KOPT-K1 (cell line): Measurements from ENCODE around the gene KRT81.
"Not testable (repeated sequence)": the region's sequence is repeated elsewhere in the genome, so short reads cannot be mapped to it uniquely, and the experiment has no call there.

Experiments used
- H3K27ac ChIP-seq: fragments of 200-600 bp; sonication (generic); 2 replicates; pipeline ENCODE4 v1.5.1; 2016; ENCODE audit warnings: antibody characterized with exemption, mild to moderate bottlenecking, low read depth, low read length; ENCODE audit not compliant: poor library complexity, severe bottlenecking
- H3K36me3 ChIP-seq: fragments of 200-600 bp; sonication (generic); 2 replicates; pipeline ENCODE4 v1.5.1; 2017; ENCODE audit warnings: antibody characterized with exemption, mild to moderate bottlenecking, low read length, moderate library complexity; ENCODE audit not compliant: insufficient read depth
- H3K9me3 ChIP-seq: fragments of 200-600 bp; sonication (generic); 2 replicates; pipeline ENCODE4 v1.5.1; 2017; ENCODE audit warnings: antibody characterized with exemption, low read length, mild to moderate bottlenecking; ENCODE audit not compliant: insufficient read depth, poor library complexity, severe bottlenecking

KRT81 gene

DNA sequence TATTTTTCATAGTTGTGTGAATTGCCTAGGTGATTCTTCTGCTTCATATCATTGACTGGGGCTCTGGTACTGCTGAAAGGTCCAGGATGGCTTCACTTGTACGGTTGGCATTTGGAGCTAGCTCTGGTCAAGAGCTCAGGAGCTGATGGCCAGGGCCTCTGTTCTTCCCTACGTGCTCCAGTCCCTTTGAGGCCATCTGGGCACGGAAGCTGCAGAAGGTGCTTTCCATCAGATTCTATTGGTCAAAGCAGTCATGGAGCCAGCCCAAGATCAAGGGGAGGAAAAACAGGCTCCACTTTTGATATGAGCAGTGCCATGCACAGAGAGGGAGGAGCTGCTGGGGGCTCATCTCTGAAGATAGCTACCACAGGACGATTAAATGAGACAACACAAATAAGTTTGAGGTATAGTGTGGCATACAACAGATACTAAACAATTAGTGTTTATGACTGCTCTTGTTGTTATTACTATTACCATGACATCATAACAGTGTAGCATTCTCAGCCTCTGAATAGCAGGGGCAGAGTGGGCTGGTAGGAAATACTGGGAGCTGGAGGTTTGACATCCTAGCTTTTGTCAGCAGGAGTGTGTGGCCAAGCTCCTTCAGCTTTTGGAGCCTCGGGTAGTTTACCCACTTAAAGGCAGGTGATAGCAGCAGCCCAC is 19.4 kb upstream of the KRT81 start:
- no peak overlapping the region for H3K27ac ChIP-seq
- no peaks in the 10 kb centered on the region for H3K9me3 ChIP-seq
- H3K36me3 ChIP-seq, result no peaks in the 10 kb centered on the region

DNA sequence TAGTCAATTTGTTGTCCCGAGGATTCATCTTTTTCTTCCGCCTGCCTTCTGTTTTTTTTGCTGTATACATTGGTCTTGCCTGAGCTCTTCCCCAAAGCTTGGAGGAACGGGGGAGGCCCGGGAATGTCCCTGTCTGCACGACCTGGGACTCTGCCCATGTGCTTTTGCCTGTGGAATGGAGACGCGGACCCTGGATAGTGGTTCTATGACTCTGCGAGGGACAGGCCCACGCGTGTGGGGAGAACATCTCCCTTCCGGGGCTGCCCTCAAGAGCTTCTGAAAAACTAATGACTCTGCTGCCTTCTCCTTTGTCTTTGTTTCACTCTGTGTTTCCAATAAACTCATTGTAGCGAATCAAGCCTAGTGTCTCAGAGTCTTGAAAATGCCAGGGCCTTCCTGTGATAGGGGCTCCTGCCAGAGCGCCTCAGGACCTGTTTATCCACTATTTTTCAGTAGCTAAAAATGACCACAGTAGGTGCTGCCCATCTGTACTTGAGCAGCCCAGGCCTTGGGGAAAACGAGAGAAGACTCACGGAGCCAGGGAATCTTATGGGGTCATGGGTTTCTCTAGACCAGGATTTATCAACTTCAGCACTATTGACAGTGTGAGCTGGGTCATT is 17.6 kb upstream of the KRT81 start:
- Histone ChIP-seq H3K9me3 (no peaks in the 10 kb centered on the region), H3K27ac (no peak overlapping the region), H3K36me3 (no peaks in the 10 kb centered on the region)

GRCh38 chr12:52307836-52308805 is 16.8 kb upstream of the KRT81 start:
- Histone ChIP-seq H3K36me3 (no peaks in the 10 kb centered on the region), H3K27ac (no peak overlapping the region), H3K9me3 (no peaks in the 10 kb centered on the region)

GRCh38 chr12:52306731-52307130 is 15.4 kb upstream of the KRT81 start:
- H3K27ac ChIP-seq, result no peak overlapping the region
- H3K9me3 ChIP-seq, result no peaks in the 10 kb centered on the region
- no peaks in the 10 kb centered on the region for H3K36me3 ChIP-seq

GRCh38 chr12:52305921-52306705 is 14.8 kb upstream of the KRT81 start:
- H3K27ac ChIP-seq, result no peak overlapping the region
- H3K36me3 ChIP-seq, result no peaks in the 10 kb centered on the region
- no peaks in the 10 kb centered on the region for H3K9me3 ChIP-seq

DNA sequence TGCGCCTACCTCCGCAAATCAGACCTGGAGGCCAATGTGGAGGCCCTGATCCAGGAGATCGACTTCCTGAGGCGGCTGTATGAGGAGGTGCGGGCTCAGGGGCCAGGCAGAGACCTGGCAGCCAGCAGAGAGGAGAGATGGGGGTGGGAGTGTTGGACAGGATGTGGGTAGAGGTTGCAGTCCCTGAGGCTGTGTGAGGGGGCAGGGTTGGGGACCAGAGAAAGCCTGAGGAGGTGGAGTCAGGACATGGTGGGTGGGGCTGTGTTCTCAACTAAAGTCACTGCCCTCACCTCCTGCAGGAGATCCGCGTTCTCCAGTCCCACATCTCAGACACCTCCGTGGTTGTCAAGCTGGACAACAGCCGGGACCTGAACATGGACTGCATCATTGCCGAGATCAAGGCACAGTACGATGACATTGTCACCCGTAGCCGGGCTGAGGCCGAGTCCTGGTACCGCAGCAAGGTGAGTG is 13.6 kb upstream of the KRT81 start:
- H3K9me3 ChIP-seq, H3K36me3 ChIP-seq, H3K27ac ChIP-seq: not testable (repeated sequence)

DNA sequence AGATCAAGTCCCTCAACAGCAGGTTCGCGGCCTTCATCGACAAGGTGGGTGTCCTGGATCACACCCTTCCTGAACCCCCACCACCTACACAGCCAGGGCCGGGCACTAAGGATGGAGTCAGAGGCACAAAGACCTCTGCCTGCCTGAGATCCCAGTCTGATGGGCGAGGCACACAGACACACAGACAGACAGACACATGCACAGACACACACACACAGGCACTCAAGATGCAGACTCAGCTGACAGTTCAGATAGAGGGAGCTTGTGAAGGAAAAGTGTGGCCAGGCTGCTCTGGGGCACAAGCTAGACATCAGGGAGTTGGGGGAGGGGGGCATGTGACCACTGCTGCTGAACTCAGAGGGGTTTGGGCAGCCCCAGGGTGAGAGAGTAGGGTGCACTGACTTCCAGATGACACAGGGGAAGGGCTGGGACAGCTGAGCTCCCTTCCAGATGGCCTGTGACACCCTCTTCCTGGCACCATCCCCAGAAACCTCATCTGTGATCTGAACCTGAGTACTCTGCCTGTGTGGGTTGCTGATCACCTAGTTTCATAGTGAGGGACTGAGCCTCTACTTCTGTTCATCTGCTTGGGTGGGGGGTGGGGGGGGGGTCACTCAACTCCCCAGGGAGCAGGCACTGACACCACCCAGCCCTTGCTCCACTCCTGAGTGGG is 11.0 kb upstream of the KRT81 start:
- H3K27ac ChIP-seq, H3K36me3 ChIP-seq, H3K9me3 ChIP-seq: not testable (repeated sequence)

- H3K36me3 ChIP-seq, H3K27ac ChIP-seq, H3K9me3 ChIP-seq: not testable (repeated sequence)
Measured at GRCh38 chr12:52301721-52302120, 10.4 kb upstream of the KRT81 start.

DNA sequence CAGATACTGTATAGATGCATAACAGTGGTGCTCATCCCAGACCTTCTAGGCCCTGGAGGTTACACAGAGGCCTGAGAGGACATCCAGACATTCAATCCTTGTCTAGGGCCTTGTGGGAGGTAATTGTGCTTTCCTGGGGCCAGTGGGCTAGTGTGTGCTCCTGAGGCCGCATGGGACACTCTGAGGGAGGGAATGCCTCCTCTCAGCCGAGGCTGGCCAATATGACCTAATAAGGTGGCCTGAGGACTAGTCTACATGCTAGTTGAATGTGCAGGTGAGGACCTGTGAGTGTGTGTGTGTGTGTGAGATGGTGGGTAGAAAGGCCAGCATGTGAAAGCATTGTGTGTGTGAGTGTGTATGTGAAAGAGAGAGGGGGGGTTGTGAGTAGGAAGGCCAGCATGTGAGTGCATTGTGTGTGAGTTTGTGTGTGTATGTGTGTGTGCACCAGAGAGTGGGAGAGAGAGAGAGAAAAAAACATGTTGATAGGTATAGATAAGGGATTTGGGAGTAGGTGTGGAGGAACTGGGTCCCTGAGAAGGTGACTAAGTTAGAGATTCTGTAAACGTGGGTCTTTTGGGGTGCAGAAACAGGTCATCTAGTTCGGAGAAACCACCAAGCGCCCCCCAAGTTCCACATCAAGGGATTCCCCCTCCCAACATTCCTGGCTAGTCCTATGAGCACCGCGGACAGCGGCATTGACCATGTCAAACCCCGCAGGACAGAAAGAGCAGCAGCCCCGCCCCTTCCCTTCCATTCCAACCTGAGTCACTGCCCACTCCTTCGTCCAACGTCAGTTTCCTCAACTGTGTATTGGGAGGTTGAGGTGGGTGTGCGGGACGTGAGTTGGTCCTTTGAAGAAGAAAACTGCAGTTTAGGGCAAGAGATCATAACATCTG is 9.7 kb upstream of the KRT81 start:
- H3K36me3 ChIP-seq, result no peaks in the 10 kb centered on the region
- no peaks in the 10 kb centered on the region for H3K9me3 ChIP-seq
- H3K27ac ChIP-seq, result no peak overlapping the region

- Histone ChIP-seq H3K9me3 (no peaks in the 10 kb centered on the region), H3K27ac (no peak overlapping the region), H3K36me3 (no peaks in the 10 kb centered on the region)
Measured at GRCh38 chr12:52298677-52299190, 7.4 kb upstream of the KRT81 start.

DNA sequence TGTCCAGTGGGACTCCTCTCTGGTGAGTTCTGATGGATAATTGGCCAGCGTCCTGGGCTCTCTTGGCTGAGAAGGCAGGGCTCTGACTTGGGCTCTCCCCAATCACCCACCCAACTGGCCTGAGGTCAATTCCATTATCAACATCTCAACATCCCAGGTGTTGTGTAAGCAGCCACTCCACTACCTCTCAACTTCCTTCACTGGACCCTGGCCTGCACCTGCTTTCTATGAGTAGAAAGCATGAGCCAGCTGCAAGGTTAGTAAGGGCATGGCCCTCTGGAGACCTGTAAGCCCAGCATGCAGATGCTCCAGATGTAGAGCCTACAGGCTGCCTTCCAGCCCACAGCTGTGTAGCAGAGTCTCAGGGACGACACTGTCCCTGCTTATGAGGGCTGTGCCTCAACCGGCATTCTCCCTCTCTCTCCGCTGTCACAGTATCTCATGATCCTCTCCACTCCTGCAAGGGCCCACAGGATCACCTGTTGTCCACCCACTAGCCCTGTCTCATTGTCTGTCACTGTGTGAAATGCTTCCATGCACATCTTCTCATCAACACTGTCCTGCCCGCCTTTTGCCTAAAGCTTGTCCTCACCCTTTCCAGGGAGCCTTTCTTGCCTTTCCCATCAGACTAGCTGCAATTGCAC is 5.4 kb upstream of the KRT81 start:
- H3K9me3 ChIP-seq, result no peaks in the 10 kb centered on the region
- no peak overlapping the region for H3K27ac ChIP-seq
- no peaks in the 10 kb centered on the region for H3K36me3 ChIP-seq

DNA sequence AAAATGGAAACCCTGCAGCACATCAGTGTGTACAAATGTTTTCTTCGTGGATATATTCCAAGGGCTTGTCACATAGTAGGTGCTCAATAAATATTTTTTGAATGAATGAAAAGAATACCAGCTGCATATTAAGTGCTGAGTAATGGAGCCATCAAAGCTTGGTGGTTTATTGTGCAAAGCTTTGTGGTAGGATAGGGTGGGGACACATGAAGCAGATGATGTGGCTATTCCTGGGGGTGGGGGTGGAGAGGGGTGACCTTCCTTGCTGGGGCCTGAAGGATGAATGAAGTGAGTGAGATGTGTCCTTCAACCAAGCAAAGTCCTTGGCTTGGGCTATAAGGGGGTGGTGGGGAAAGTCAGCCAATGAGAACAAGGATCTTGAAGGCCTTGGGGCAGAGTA is 4.3 kb upstream of the KRT81 start:
- no peaks in the 10 kb centered on the region for H3K9me3 ChIP-seq
- H3K36me3 ChIP-seq, result no peaks in the 10 kb centered on the region
- H3K27ac ChIP-seq, result no peak overlapping the region

DNA sequence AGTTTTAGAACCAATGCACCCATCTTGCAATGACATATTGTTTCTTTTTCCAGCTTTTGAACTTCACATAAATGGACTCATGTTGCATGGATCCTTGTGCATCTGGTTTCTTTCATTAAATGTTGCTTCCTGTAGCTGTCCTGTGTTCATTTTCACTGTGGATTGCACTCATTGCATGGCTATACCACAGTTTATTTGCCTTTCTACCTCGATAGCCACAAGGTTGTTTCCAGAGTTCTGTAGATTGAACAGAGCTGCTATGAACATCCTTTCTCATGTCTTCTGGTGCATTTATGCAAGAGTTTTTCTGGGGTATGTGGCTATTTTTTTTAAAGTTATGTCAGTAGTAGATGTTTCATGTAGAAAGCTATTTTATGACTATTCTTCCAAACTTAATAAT is 3.5 kb upstream of the KRT81 start:
- no peaks in the 10 kb centered on the region for H3K36me3 ChIP-seq
- no peak overlapping the region for H3K27ac ChIP-seq
- H3K9me3 ChIP-seq, result no peaks in the 10 kb centered on the region
